H1 (cell line): ENCODE results near the gene GRID1. TPM values are rescaled to one million over a fixed set of nuclear protein-coding genes. Genes with fewer than 3 reads are reported as not detected.

Source experiments
- KDM1A ChIP-seq: fragments of 200-600, 300-600 bp; sonication (generic); IDR thresholded peaks from 2 replicates; pipeline ENCODE4 v1.7.1; 2016; ENCODE audit warnings: mild to moderate bottlenecking, low read length, borderline replicate concordance
- KDM4A ChIP-seq: IDR thresholded peaks from one replicate; pipeline ENCODE4 v1.7.1; 2012; ENCODE audit warnings: low read depth, mild to moderate bottlenecking, moderate library complexity, low read length, inconsistent platforms; ENCODE audit not compliant: severe bottlenecking
- PHF8 ChIP-seq: fragments of 200-600 bp; sonication (generic); conservative IDR thresholded peaks from 2 replicates; pipeline ENCODE4 v1.7.1; 2012; ENCODE audit warnings: low read depth, mild to moderate bottlenecking, inconsistent platforms, low read length, moderate library complexity
- YY1 ChIP-seq: IDR thresholded peaks from 2 replicates; pipeline ENCODE4 v1.6.1; 2011; ENCODE audit warnings: low read depth, mild to moderate bottlenecking, low read length
- polyA plus RNA-seq, 7 experiments: library from polyadenylated mRNA; depleted of rRNA in 3 of 7; stranded (reverse) in 5 of 7; unstranded in 2 of 7; fragments of >200 nt in 5 of 7; fragments of 200-250 nt in 2 of 7; gene quantifications; 1 replicate in 5 of 7; 2 replicates in 1 of 7; 4 replicates in 1 of 7; pipeline versions ENCODE4 v1.2.1 to v1.2.3, GENCODE V29; 2011 to 2013; ENCODE audit warnings: missing spikeins in 2 of 7, mixed read lengths in 2 of 7
- total RNA-seq: library from RNA; stranded (reverse); fragmentation: NEBNext Ultra II Directional; extraction: Animal tissue kit (Norgen Biotek cat#: 25700); gene quantifications from 2 replicates; pipeline ENCODE4 v1.2.1, GENCODE V29; 2021

Gene GRID1
- total and polyA plus RNA-seq, 2 of the 8 experiments (the other 6 are each of a cell fraction or from before 2014, with no cell fraction given), result 0.22 to 0.30 TPM

DNA sequence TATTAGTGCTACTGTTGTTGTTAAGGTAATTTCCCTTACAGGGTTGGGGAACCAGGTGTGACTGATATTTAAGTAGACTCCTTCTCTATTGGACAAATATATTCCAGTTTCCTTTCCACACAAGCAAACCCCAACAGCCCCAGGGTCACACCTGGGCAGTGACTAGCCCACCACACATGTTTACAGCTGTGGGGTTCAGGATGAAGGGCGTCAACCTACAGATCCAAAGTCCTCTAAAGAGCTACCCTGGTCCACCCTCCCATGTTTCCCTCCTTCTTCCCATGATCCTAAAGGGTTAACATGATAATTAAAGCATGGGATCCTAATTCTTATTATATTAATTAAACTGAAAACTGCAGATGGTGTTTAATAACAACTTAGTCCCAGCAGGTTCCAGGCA lies 701.5 kb downstream of the GRID1 start (continued):
- TF ChIP-seq KDM1A (no peak), YY1 (no peak), KDM4A (no peak), PHF8 (no peak)
- TF ChIP-seq, all 59 proteins: peak for 0
